Ishikawa (cell line): ENCODE data around the gene PTPRN2.

Experiments used
- CREB1 ChIP-seq: IDR thresholded peaks from 2 replicates; pipeline ENCODE4 v1.6.1; 2012; ENCODE audit warnings: low read depth
- EP300 ChIP-seq: IDR thresholded peaks from 2 replicates; pipeline ENCODE4 v1.6.1; 2012; ENCODE audit warnings: borderline replicate concordance
- FOXM1 ChIP-seq: IDR thresholded peaks from 2 replicates; pipeline ENCODE4 v1.6.1; 2012; ENCODE audit warnings: low read depth, borderline replicate concordance
- MAX ChIP-seq: IDR thresholded peaks from 2 replicates; pipeline ENCODE4 v1.6.1; 2012
- RAD21 ChIP-seq: IDR thresholded peaks from 2 replicates; pipeline ENCODE4 v1.6.1; 2012; ENCODE audit warnings: low read depth
- REST ChIP-seq: IDR thresholded peaks from 2 replicates; pipeline ENCODE4 v1.6.1; 2012; ENCODE audit warnings: low read depth, mild to moderate bottlenecking
- YY1 ChIP-seq: IDR thresholded peaks from 2 replicates; pipeline ENCODE4 v1.6.1; 2012; ENCODE audit warnings: low read depth

GRCh38 chr7:158094046-158094445 lies 493.6 kb downstream of the PTPRN2 start:
- TF ChIP-seq YY1: no peak
- TF ChIP-seq EP300: no peak
- no peak for TF ChIP-seq REST
- no peak for TF ChIP-seq RAD21
- TF ChIP-seq MAX: no peak
- no peak for TF ChIP-seq FOXM1
- TF ChIP-seq CREB1: no peak
